GM19397 (cell line): ENCODE measurements around the gene HES4.
"Not testable (repeated sequence)": the region's sequence is repeated elsewhere in the genome, so short reads cannot be mapped to it uniquely, and the experiment has no call there.

Experiments
- ATAC-seq: cut with Tn5 transposase; IDR thresholded peaks from one replicate; pipeline ENCODE4 v1.9.1; 2021; ENCODE audit warnings: mild to moderate bottlenecking, moderate library complexity; ENCODE audit not compliant: unreplicated experiment

HES4 gene

DNA sequence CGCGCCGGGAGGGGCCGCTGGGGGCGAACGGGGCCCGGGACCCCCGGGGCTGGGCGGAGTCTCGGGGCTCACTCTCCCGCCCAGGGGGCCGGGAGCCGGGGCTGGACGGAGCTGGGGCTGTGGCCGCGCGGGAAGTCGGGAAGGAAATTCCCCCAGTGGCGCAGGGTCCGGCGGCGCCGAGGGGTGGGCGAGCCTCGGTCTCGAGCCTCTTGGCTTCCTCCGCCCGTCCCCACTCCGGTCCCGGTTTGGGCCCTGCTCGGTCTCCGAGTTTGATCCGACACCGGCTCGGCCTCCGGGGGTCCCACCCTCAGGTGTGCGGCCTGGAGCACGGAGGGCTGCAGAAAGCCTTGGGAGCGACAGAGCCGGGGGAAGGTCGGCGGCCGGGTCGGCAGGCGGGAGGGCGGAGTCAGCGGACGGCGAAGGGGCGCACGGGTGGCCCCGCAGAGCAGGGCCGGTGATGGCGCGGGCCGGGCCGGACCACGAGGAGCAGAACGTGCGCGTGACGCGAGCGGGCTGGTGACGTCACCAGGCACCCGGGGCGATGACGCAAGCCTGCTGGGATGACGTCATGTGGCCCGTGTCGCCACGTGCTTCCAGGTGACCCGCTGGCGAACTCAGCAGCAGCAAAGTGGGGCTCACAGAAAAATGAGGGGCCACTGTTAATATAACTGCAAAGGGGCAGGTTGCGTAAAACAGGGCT lies 610 bp upstream of the HES4 start:
- ATAC-seq, result no peak

- ATAC-seq, result no peak
These were observed 737 bp downstream of the HES4 start for GRCh38 chr1:998995-999724.

DNA sequence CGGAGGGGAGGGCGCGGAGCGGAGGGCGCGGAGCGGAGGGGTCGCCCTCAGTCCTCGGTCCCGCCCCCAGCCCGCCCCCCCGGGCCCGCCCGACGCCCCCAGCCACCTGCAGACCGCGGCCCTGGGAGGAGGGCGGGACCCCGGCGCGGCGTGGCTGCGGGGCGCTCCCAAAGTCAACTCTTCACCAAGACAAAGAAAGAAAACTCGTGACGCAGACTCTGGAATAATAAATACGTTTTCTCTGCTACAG lies 1.2 kb downstream of the HES4 start:
- ATAC-seq, result no peak

GRCh38 chr1:997993-998744 lies 1.7 kb downstream of the HES4 start:
- no peak for ATAC-seq

GRCh38 chr1:997713-997992 lies 2.2 kb downstream of the HES4 start:
- no peak for ATAC-seq

DNA sequence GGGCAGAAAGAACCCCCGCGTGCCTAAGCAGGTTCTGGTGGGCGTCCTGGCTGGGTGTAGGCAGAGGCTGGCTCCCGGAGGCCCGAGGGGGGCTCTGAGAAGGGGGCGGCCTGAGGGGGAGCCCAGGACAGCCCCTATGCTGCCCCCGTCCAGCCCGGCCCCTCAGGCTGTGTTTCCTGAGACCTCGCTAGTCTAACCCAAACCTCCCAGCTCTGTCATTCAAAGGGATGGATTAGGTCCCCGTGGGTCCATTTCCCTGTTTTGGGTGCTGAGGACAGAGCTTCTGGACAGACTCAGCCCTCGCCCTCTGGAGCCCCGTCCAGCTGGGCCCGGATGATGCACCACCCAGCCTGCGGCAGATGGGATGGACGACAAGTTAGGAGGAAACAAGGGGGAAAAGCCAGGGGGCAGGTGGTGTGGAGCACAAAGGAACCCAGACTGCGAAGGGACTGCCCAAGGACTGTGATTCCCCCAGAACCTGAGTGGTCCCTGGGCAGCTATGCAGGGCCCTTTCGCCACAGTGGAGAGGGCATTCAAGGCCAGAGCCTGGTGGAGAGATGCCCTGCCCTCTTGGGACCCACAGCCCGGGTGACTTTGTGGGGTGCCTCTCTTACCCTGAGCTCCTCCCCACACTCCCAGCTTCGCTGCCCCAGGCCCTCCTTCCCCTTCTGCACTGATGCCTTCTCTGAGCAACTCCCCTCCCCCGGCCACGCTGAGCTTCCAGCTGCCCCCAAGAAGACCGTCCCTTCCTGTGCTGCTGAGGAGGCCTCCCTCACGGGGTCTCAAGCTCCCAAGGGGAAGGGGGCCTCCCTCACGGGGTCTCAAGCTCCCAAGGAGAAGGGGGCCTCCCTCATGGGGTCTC lies 2.8 kb downstream of the HES4 start:
- ATAC-seq, result no peak

DNA sequence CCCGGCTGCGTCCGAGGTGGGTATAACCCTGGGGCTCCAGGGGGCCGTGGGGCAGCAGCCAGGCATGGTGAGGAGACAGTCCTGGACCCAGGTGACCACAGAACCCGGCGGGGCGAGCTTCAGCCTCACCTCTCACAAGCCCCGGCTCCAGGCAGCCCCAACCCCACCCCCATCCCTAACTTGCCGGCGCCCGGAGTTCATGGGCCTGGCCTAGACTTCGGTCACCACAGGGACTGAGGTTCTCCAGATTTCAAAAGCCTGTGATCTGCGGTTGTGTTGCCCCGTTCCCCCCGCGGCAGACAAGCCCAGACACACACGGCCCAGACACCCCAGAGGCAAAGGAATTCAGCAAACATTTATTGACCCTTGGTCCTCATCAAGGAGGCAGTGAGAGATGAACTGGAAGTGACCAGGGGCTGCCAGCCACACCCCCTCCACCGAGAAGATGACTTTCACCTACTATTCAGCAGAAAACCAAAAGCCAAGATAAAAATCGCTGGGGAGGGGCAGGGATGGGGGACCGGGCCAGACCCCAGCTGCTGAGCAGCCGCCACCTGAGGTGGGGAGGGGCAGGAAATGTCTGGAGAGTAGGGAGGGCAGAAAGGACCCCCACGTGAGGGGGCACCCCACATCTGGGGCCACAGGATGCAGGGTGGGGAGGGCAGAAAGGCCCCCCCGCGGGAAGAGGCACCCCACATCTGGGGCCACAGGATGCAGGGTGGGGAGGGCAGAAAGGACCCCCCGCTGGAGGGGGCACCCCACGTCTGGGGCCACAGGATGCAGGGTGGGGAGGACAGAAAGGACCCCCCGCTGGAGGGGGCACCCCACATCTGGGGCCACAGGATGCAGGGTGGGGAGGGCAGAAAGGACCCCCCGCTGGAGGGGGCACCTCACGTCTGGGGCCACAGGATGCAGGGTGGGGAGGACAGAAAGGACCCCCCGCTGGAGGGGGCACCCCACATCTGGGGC lies 3.9 kb downstream of the HES4 start:
- ATAC-seq, result no peak

DNA sequence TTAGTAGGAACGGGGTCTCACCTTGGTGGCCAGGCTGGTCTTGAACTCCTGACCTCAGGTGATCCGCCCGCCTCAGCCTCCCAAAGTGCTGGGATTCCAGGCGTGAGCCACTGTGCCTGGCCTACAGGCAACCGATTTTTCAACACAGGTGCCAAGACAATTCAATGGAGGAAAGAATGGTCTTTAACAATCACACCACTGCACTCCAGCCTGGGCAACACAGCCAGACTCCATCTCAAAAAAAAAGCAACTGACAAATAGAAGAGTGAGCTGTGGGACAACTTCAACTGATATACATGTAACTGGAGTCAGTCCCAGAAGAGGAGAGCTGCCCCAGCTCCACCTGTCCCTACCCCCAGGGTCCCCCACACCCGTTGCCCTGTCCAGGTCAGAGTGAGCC lies 5.4 kb downstream of the HES4 start:
- not testable (repeated sequence) for ATAC-seq

DNA sequence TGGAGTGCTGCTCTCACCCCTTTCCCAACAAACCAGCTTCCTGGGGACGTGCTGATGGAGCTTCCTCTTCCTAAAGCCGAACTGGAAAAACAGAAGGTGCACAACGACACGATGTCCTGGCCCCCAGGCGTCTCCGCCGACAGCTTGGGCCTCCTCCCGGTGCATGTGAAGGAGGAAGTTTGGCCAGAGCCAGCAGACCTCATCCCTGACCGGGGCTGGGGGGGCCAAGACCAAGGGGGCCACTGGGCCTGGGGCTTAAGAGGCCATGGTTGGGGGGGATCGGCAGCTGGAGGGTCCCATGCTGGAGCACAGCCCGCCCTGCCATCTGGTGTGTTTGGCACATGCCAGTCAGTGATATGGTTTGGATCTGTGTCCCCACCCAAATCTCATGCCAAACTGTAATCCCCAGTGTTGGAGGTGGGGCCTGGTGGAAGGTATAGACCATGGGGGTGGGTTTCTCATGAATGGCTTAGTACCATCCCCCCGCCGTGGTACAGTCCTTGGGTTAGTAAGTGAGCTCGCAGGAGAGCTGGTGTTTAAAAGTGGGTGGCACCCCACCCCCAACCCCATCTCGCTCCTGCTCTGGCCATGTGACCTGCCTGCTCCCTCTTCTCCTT lies 6.4 kb downstream of the HES4 start:
- ATAC-seq, result no peak

- ATAC-seq, result no peak
These were observed 7.5 kb downstream of the HES4 start for GRCh38 chr1:992362-992761.

DNA sequence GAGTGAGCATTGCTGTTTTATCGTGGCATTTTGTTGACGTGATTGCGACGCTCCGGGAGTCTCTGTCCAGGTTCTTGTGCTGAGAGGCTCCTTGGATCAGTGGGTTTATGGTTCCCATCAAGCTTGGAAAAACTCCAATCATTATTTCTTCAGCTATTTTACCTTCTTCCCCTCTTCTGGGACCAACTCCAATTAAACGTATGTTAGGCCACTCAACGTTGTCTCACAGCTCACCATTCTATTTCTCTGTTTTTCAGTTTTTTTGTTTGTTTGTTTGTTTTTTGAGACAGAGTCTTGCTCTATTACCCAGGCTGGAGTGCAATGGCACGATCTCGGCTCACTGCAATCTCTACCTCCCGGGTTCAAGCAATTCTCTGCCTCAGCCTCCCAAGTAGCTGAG lies 8.0 kb downstream of the HES4 start:
- no peak for ATAC-seq

- not testable (repeated sequence) for ATAC-seq
These were observed 8.6 kb downstream of the HES4 start for GRCh38 chr1:991275-991674.

DNA sequence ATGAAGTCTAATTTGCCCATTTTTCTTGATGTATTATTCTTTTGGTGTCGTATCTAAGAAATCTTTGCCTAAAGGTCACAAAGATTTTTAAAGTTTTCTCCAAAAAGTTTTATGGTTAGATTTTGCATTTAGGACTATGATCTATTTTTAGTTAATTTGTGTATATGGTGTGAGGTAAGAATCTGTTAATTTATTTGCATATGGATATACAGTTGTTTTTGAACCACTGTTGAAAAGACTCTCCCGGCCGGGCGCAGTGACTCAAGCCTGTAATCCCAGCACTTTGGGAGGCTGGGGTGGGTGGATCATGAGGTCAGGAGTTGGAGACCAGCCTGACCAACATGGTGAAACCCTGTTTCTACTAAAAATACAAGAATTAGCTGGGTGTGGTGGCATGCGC lies 11.8 kb downstream of the HES4 start:
- not testable (repeated sequence) for ATAC-seq

GRCh38 chr1:985126-985525 lies 14.8 kb downstream of the HES4 start:
- ATAC-seq, result no peak

DNA sequence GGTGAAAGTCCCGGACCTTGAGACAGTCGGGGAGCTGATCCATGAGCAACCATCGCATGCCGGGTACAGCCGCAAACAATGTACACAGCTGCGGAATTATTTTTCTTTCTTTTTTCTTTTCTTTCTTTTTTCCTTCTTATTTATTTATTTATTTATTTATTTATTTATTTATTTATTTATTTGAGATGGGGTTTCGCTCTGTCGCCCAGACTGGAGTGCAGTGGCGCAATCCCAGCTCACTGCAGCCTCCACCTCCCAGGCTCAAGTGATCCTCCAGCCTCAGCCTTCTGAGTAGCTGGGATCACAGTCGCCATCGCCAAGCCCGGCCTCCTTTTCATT lies 15.5 kb downstream of the HES4 start:
- no peak for ATAC-seq

GRCh38 chr1:983798-984475 lies 16.0 kb downstream of the HES4 start:
- no peak for ATAC-seq

DNA sequence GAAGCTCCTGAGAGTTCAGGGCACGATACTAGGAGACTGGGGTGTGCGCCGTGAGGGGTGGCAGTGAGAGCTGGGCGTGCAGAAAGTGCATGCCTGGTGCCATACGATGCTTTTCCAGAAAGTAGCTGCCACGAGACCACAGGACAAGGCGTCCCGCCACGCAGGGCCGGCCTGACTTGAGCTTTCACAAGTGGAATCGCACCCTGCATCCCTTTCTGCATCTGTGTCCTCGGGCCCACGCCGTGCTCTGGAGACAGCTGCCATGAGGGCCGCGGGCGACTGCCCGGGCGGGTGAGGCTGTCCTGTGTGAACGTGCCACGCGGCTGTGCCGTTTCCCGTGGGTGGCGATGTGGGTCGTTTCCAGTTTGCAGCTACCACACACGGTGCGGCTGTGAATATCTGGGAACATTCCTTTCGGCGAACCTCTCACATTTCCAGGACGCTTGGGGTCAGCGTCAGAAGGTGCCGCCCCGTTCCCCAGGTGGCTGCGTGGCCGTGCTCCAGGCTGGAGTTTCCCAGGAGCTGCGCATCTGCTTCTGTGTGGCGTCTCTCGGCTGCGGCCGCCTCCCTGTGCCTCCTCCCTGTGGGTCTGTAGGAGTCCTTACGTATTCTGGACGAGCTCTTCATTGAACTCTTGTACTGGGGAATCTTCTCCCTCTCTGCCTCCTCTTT lies 17.0 kb downstream of the HES4 start:
- ATAC-seq, result no peak

- ATAC-seq, result no peak
These were observed 17.8 kb downstream of the HES4 start, which contains the start of gene PERM1 for GRCh38 chr1:981955-982558. PERM1 (minus strand) TSS chr1:982093; CDS start chr1:981029, 1,064 bp downstream.
